GM23338 (cell line): ENCODE results near the gene RAB27B. TPM values are rescaled to one million over a fixed set of nuclear protein-coding genes. Genes with fewer than 3 reads are reported as not detected.

ENCODE experiments used
- ATAC-seq: fragments of 200-7000 bp; cut with Tn5 transposase; 3 replicates; pipeline ENCODE4 v1.9.1; 2020
- DNase-seq: peaks from one replicate; pipeline ENCODE4 v3.0.0-alpha.2; 2015; ENCODE audit warnings: low spot score
- H2AFZ ChIP-seq: fragments of 200-600 bp; sonication (generic); 2 replicates; pipeline ENCODE4 v1.8.0; 2016; ENCODE audit warnings: antibody characterized with exemption, mild to moderate bottlenecking, moderate library complexity
- H3F3A ChIP-seq: fragments of 200-600 bp; sonication (generic); replicated peaks from 2 replicates; pipeline ENCODE4 v1.8.0; 2017; ENCODE audit warnings: antibody characterized with exemption, mixed run types, low read depth
- H3K27ac ChIP-seq: fragments of 200-600 bp; sonication (generic); 2 replicates; pipeline ENCODE4 v1.6.1; 2016; ENCODE audit warnings: low read depth
- H3K27me3 ChIP-seq: fragments of 200-600 bp; sonication (generic); 2 replicates; pipeline ENCODE4 v1.8.0; 2016; ENCODE audit warnings: mild to moderate bottlenecking, mixed run types, moderate library complexity; ENCODE audit not compliant: insufficient read depth
- H3K36me3 ChIP-seq: fragments of 200-600 bp; sonication (generic); 2 replicates; pipeline ENCODE4 v1.8.0; 2016; ENCODE audit warnings: mild to moderate bottlenecking; ENCODE audit not compliant: insufficient read depth
- H3K4me1 ChIP-seq: fragments of 200-600 bp; sonication (generic); 2 replicates; pipeline ENCODE4 v1.8.0; 2016; ENCODE audit warnings: mild to moderate bottlenecking, moderate library complexity; ENCODE audit not compliant: insufficient read depth
- H3K4me2 ChIP-seq: fragments of 200-600 bp; sonication (generic); 2 replicates; pipeline ENCODE4 v1.7.1; 2017; ENCODE audit warnings: mixed run types
- H3K4me3 ChIP-seq: fragments of 200-600 bp; sonication (generic); 2 replicates; pipeline ENCODE4 v1.6.1; 2016; ENCODE audit warnings: mixed run types
- H3K79me2 ChIP-seq: fragments of 200-600 bp; sonication (generic); replicated peaks from 2 replicates; pipeline ENCODE4 v1.8.0; 2017; ENCODE audit warnings: mild to moderate bottlenecking; ENCODE audit not compliant: insufficient read depth
- H3K9me2 ChIP-seq: fragments of 200-600 bp; sonication (generic); 2 replicates; pipeline ENCODE4 v1.8.0; 2017; ENCODE audit not compliant: insufficient read depth
- H4K20me1 ChIP-seq: fragments of 200-600 bp; sonication (generic); replicated peaks from 2 replicates; pipeline ENCODE4 v1.8.0; 2017; ENCODE audit warnings: mild to moderate bottlenecking; ENCODE audit not compliant: insufficient read depth
- H3K27ac Mint-ChIP-seq: 2 replicates; pipeline ENCODE4 v1.8.0; 2020; ENCODE audit warnings: inconsistent platforms, mild to moderate bottlenecking, moderate library complexity, mixed read lengths
- H3K27me3 Mint-ChIP-seq: 3 replicates; pipeline ENCODE4 v1.8.0; 2022; ENCODE audit warnings: low read depth, mild to moderate bottlenecking, moderate library complexity, mixed read lengths, inconsistent platforms; ENCODE audit not compliant: insufficient read depth, poor library complexity
- H3K36me3 Mint-ChIP-seq: 3 replicates; pipeline ENCODE4 v1.8.0; 2021; ENCODE audit warnings: low read depth, mild to moderate bottlenecking, inconsistent platforms, moderate library complexity, mixed read lengths
- H3K4me1 Mint-ChIP-seq: 3 replicates; pipeline ENCODE4 v1.8.0; 2020; ENCODE audit warnings: mild to moderate bottlenecking, inconsistent platforms, mixed read lengths
- H3K4me3 Mint-ChIP-seq: 3 replicates; pipeline ENCODE4 v1.8.0; 2021; ENCODE audit warnings: moderate library complexity, mild to moderate bottlenecking, inconsistent platforms, mixed read lengths
- H3K9me3 Mint-ChIP-seq: 3 replicates; pipeline ENCODE4 v1.8.0; 2020; ENCODE audit warnings: moderate library complexity, mild to moderate bottlenecking, inconsistent platforms, mixed read lengths
- CTCF ChIP-seq, 2 experiments: fragments of 200-600 bp in 1 of 2; sonication (generic) in 1 of 2; conservative IDR thresholded peaks; 2 replicates each; pipeline versions ENCODE4 v1.5.1 to v1.6.1; 2016 to 2017; ENCODE audit warnings: antibody characterized with exemption in 2 of 2, low read depth in 2 of 2, mild to moderate bottlenecking in 2 of 2, moderate library complexity in 1 of 2
- ETS1 ChIP-seq: IDR thresholded peaks from 2 replicates; pipeline ENCODE4 v1.6.1; 2016; ENCODE audit warnings: antibody characterized with exemption
- EZH2phosphoT487 ChIP-seq: fragments of 200-600 bp; sonication (generic); IDR thresholded peaks from one replicate; pipeline ENCODE4 v1.8.1; 2018; ENCODE audit warnings: antibody characterized with exemption; ENCODE audit not compliant: unreplicated experiment
- JUNB ChIP-seq: IDR thresholded peaks from one replicate; pipeline ENCODE4 v1.6.1; 2016; ENCODE audit warnings: antibody characterized with exemption; ENCODE audit not compliant: unreplicated experiment
- REST ChIP-seq: IDR thresholded peaks from one replicate; pipeline ENCODE4 v1.6.1; 2018; ENCODE audit warnings: antibody characterized with exemption; ENCODE audit not compliant: unreplicated experiment
- ZNF114 ChIP-seq: fragments of 250-450 bp; sonication (Bioruptor Pico); IDR thresholded peaks from 2 replicates; pipeline ENCODE4 v1.5.0; 2020; ENCODE audit warnings: mild to moderate bottlenecking, moderate library complexity
- ZNF331 ChIP-seq: fragments of 250-450 bp; sonication (Bioruptor Pico); IDR thresholded peaks from 2 replicates; pipeline ENCODE4 v1.5.0; 2020; ENCODE audit warnings: low read depth, mild to moderate bottlenecking, moderate library complexity
- ZNF462 ChIP-seq: fragments of 250-450 bp; sonication (Bioruptor Pico); IDR thresholded peaks from 2 replicates; pipeline ENCODE4 v1.5.0; 2020; ENCODE audit warnings: mild to moderate bottlenecking, moderate library complexity
- polyA plus RNA-seq: library from polyadenylated mRNA; unstranded; fragments of >200 nt; fragmentation: Nextera tagmentation; extraction: Ambion mirVana; gene quantifications from 2 replicates; pipeline ENCODE4 v1.2.1, GENCODE V29; 2016
- total RNA-seq: library from RNA; depleted of rRNA; stranded (reverse); fragments of >200 nt; shearing (Covaris generic); gene quantifications from 2 replicates; pipeline ENCODE4 v1.2.3, GENCODE V29; 2014

Gene RAB27B
- total and polyA plus RNA-seq, 2 experiments from 2014 or later, result 0.13 to 0.56 TPM

GRCh38 chr18:54849683-54850082 lies 21.4 kb downstream of the RAB27B start:
- H3K4me2 ChIP-seq, result no peak overlapping the region
- no peaks in the 10 kb centered on the region for H3K27me3 ChIP-seq
- no peaks in the 10 kb centered on the region for H4K20me1 ChIP-seq
- H3K36me3 Mint-ChIP-seq, result no peaks in the 10 kb centered on the region
- H3K4me3 Mint-ChIP-seq, result no peak overlapping the region
- no peak for ATAC-seq
- H3K27ac ChIP-seq, result no peak overlapping the region
- no peak overlapping the region for H2AFZ ChIP-seq
- H3K4me3 ChIP-seq, result no peak overlapping the region
- H3K9me3 Mint-ChIP-seq, result no peaks in the 10 kb centered on the region
- H3K9me2 ChIP-seq, result no peaks in the 10 kb centered on the region
- H3K27me3 Mint-ChIP-seq, result no peaks in the 10 kb centered on the region
- H3K4me1 Mint-ChIP-seq, result peaks cover 4% of the 10 kb centered on the region; the same call in 2 of the 3 replicates
- no peaks in the 10 kb centered on the region for H3K4me1 ChIP-seq
- no peaks in the 10 kb centered on the region for H3K79me2 ChIP-seq
- DNase-seq, result no peak
- H3F3A ChIP-seq, result no peaks in the 10 kb centered on the region
- no peak overlapping the region for H3K27ac Mint-ChIP-seq
- TF ChIP-seq REST (no peak), JUNB (no peak), ZNF331 (no peak), ETS1 (no peak), CTCF (conservative IDR thresholded peaks at IDR 0.05; ENCODE audit: low read depth in 2 of 2) (no peak), ZNF462 (CRISPR knock-in tag) (no peak), ZNF114 (CRISPR knock-in tag) (no peak), EZH2phosphoT487 (no peak)
- no peaks in the 10 kb centered on the region for H3K36me3 ChIP-seq
